Measurements from ENCODE around the gene USH2A.

Gene USH2A

DNA sequence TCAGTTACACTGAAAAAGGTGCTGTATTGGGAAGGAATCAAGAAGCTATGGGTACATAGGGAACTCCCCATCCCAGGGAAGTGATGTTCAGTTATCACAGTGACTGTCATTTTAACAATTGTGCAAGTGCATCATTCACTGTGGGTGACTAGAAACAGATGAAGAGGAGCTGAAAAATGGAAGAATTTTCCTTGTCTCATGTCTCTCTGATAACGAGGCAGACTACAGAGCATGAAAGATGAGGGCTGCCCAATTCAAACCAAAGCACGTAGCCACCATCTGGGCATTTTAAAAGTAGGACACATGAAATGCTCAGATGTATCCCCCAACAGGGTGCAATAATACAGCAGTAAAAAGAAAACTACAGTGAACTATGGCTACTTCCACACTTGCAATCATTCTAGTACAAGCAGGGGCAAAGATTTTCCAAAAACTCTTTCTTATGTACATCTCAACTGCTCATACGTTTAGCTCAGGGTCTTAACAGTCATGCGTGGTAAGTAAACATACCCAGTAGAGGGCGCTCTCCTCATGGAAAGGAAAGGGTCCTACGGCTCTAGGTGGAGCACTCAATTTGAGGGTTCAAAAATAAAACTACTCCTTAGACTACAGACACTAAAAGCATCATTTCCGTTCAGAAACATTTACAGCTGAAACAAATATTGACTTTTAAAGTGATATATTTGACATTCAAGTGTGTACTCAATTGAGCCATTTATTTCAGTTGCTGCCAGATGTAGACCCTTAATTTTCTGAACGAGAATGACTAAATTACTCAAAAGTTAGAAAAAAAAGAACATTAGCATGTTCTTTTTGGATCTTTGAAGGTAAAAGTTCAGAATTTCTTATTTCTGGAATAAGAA is 713.0 kb downstream of the USH2A start:
- POLR2A ChIA-PET: no interaction called here
- CTCF ChIA-PET: interaction anchor here (0.6 to 1.2 kb wide), 12 partner anchors 10 to 1586 kb away, joined by 3 to 6 read pairs (median 3); no protein-coding TSS in a partner anchor
- TF ChIP-seq FOXM1 (IDR thresholded peaks at IDR 0.05; ENCODE audit: borderline replicate concordance) (no peak), ELF4 (IDR thresholded peaks at IDR 0.05) (no peak), SP1 (IDR thresholded peaks at IDR 0.05) (no peak), FOXK2 (IDR thresholded peaks at IDR 0.05) (no peak), SUZ12 (IDR thresholded peaks at IDR 0.05) (no peak), FOXA1 (IDR thresholded peaks at IDR 0.05) (no peak), ZNF384 (IDR thresholded peaks at IDR 0.05) (no peak), BHLHE40 (IDR thresholded peaks at IDR 0.05; ENCODE audit: borderline replicate concordance) (no peak), ARNT (IDR thresholded peaks at IDR 0.05) (no peak), NFRKB (IDR thresholded peaks at IDR 0.05) (no peak), LEF1 (IDR thresholded peaks at IDR 0.05; ENCODE audit: borderline replicate concordance) (no peak)
- peak; percentile 66 for DNase-seq (ENCODE audit: extremely low spot score)

DNA sequence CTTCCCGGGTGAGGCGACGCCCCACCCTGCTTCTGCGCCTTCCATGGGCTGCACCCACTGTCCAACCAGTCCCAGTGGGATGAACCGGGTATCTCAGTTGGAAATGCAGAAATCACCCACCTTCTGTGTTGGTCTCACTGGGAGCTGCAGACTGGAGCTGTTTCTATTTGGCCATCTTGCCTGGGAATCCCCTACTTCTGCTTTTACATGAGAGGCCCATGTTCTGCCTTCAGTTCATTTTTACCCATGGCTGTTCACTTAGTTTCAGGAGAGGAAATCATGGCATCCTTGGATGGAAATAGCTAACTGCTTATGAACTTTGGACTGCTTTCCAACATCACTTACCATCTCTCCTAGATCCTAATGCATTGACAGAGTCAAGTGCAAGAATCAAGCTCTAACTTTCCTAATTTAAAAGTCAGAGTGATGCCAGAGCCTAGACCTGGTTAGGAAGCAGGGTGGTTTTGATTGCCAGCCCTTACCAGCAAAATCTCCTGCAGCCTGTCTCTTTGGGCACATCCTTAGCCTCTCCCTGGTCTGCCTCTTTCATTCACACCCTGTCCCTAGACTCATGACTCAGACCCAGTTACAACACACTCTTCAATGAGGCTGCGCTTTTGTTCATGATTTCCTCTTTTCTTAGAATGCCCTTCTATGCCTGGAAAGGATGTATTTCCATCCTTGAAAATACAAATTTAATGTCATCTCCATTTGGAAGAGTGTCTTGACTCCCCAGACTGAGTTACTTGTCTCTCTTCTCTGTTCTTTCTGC is 719.0 kb downstream of the USH2A start:
- DNase-seq (ENCODE audit: extremely low spot score): no peak
- POLR2A ChIA-PET: no interaction called here
- no peak for TF ChIP-seq BHLHE40 (IDR thresholded peaks at IDR 0.05; ENCODE audit: borderline replicate concordance)
- TF ChIP-seq SUZ12 (IDR thresholded peaks at IDR 0.05): no peak
- CTCF ChIA-PET: no interaction called here

DNA sequence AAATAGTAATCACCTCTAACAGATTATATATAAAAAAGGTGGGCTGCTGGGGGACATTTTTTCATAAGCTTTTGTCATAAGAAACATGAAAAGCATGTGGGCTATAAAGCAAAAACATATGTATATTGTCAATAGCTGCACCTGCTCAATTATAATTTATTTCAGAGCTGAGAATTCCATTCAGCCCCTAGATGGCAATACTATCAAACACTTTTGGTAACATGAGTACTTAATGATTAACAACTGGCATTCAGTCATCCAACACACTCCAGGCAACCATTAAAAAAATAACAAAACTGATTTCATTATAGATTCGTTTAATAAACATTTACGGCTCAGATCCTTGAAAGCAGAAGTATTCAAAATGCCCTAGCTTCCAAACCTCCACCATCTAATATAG is 741.0 kb downstream of the USH2A start:
- TF ChIP-seq HDGF (IDR thresholded peaks at IDR 0.05; ENCODE audit: borderline replicate concordance) (no peak), ZNF384 (IDR thresholded peaks at IDR 0.05) (no peak)
- ChIA-PET CTCF (no interaction called here), POLR2A (no interaction called here)
- DNase-seq (ENCODE audit: extremely low spot score): no peak

DNA sequence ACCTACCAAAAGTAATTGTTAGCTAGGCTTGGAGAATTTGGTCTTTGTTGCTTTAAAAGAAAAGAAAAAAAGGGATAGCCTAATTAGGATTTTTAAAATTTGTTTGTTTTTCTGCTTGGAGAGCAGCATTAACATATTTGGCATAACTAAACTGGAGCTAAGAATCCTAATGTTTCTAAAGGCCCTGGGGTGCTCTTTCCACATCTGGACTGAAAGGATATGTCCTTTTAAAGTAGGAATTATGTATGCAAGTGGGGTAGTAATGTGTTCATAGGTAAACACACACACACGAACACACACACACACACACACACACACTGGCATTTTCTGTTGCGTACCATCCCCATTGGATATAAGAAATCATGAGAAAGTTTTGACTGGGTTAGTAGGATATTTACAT is 742.2 kb downstream of the USH2A start:
- POLR2A ChIA-PET: no interaction called here
- DNase-seq (ENCODE audit: extremely low spot score): no peak
- CTCF ChIA-PET: no interaction called here
- TF ChIP-seq SUZ12 (IDR thresholded peaks at IDR 0.05): no peak
- TF ChIP-seq, protein P1, sequence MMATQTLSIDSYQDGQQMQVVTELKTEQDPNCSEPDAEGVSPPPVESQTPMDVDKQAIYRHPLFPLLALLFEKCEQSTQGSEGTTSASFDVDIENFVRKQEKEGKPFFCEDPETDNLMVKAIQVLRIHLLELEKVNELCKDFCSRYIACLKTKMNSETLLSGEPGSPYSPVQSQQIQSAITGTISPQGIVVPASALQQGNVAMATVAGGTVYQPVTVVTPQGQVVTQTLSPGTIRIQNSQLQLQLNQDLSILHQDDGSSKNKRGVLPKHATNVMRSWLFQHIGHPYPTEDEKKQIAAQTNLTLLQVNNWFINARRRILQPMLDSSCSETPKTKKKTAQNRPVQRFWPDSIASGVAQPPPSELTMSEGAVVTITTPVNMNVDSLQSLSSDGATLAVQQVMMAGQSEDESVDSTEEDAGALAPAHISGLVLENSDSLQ (IDR thresholded peaks at IDR 0.05): no peak
- TF ChIP-seq NFRKB (IDR thresholded peaks at IDR 0.05): no peak
- TF ChIP-seq HDGF (IDR thresholded peaks at IDR 0.05; ENCODE audit: borderline replicate concordance): no peak
- TF ChIP-seq TARDBP (IDR thresholded peaks at IDR 0.05): no peak
- no peak for TF ChIP-seq FOXM1 (IDR thresholded peaks at IDR 0.05; ENCODE audit: borderline replicate concordance)
- TF ChIP-seq ZNF384 (IDR thresholded peaks at IDR 0.05): no peak
- TF ChIP-seq SP1 (IDR thresholded peaks at IDR 0.05): no peak
- TF ChIP-seq CTBP1 (IDR thresholded peaks at IDR 0.05; ENCODE audit: borderline replicate concordance): no peak
- TF ChIP-seq FOXK2 (IDR thresholded peaks at IDR 0.05): no peak
- no peak for TF ChIP-seq FOXA1 (IDR thresholded peaks at IDR 0.05)
- no peak for TF ChIP-seq BHLHE40 (IDR thresholded peaks at IDR 0.05; ENCODE audit: borderline replicate concordance)

DNA sequence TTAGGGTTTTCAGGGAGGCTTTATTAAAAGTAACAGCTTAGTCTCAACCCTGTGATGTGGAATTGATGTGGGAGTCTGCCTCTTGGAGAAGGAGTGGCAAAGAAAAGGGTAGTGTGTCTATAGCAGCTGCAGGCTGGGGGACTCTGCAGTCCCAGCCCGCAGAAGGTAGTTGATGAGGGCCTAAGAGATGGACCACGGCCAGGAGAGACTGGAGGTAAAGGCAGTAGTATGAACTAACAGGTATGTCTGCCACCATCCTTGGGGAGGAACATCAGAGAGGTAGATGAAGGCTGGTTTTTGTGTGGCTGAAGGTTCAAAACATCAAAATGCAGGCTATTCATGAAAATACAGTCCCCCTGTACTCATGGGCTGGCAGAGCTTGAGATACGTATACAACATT is 744.0 kb downstream of the USH2A start:
- TF ChIP-seq, protein P1 (IDR thresholded peaks at IDR 0.05): no peak
- TF ChIP-seq CTBP1 (IDR thresholded peaks at IDR 0.05; ENCODE audit: borderline replicate concordance) (no peak), LEF1 (IDR thresholded peaks at IDR 0.05; ENCODE audit: borderline replicate concordance) (no peak), FOXK2 (IDR thresholded peaks at IDR 0.05) (no peak), FOXM1 (IDR thresholded peaks at IDR 0.05; ENCODE audit: borderline replicate concordance) (no peak), FOXA1 (IDR thresholded peaks at IDR 0.05) (no peak), L3MBTL2 (conservative IDR thresholded peaks at IDR 0.05) (no peak), NFRKB (IDR thresholded peaks at IDR 0.05) (no peak), ELF4 (IDR thresholded peaks at IDR 0.05) (no peak), TARDBP (IDR thresholded peaks at IDR 0.05) (no peak), ZNF384 (IDR thresholded peaks at IDR 0.05) (no peak), BHLHE40 (IDR thresholded peaks at IDR 0.05; ENCODE audit: borderline replicate concordance) (no peak), ARNT (IDR thresholded peaks at IDR 0.05) (no peak)
- POLR2A ChIA-PET: no interaction called here
- no peak for DNase-seq (ENCODE audit: extremely low spot score)
- CTCF ChIA-PET: no interaction called here

DNA sequence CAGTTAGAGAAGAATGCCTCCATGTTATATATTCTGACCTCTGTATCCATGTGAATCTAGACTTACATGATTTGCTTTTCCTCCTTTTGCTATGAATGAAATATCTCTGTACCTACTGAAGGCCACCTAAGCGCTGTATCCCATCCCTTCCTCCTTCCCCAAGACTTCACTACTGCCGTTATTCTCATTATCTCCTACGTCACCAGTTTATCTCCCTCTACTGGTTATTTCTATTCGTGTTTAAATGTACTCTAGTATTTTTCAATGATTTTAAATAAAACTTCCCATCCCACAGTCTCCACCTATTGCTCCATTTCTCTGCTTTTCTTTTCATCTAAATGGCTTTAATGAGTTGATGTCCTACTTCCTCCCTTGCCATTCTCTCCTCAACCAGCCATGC is 746.1 kb downstream of the USH2A start:
- POLR2A ChIA-PET: no interaction called here
- CTCF ChIA-PET: no interaction called here
- TF ChIP-seq NFRKB (IDR thresholded peaks at IDR 0.05): no peak
- no peak for TF ChIP-seq TARDBP (IDR thresholded peaks at IDR 0.05)
- TF ChIP-seq FOXM1 (IDR thresholded peaks at IDR 0.05; ENCODE audit: borderline replicate concordance): no peak
- DNase-seq (ENCODE audit: extremely low spot score): no peak

DNA sequence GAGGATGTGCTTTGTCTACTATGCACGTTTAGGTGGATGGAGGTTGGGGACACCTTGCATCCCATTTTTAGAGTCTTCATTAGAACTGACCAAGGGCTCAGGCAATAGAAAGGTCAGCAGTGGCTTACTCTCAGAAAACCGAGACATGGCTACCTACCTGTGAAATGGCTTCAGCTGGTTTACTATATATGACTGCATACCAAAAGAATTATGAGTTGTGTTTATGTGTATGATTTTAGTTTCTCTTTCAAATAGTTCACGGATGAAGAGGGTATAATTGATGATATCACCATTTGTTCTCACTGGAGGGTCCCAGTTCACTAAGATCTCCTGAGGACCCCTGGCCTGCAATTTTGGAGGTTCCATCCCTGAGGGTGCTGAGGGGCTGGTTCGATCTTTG is 749.3 kb downstream of the USH2A start:
- ChIA-PET CTCF (no interaction called here), POLR2A (no interaction called here)
- no peak for DNase-seq (ENCODE audit: extremely low spot score)
- TF ChIP-seq BHLHE40 (IDR thresholded peaks at IDR 0.05; ENCODE audit: borderline replicate concordance) (no peak), ZNF384 (IDR thresholded peaks at IDR 0.05) (no peak), ARNT (IDR thresholded peaks at IDR 0.05) (no peak), SUZ12 (IDR thresholded peaks at IDR 0.05) (no peak), CTBP1 (IDR thresholded peaks at IDR 0.05; ENCODE audit: borderline replicate concordance) (no peak), FOXA1 (IDR thresholded peaks at IDR 0.05) (no peak), LEF1 (IDR thresholded peaks at IDR 0.05; ENCODE audit: borderline replicate concordance) (no peak), FOXM1 (IDR thresholded peaks at IDR 0.05; ENCODE audit: borderline replicate concordance) (no peak), NFRKB (IDR thresholded peaks at IDR 0.05) (no peak), ELF4 (IDR thresholded peaks at IDR 0.05) (no peak), FOXK2 (IDR thresholded peaks at IDR 0.05) (no peak), HDGF (IDR thresholded peaks at IDR 0.05; ENCODE audit: borderline replicate concordance) (no peak), TARDBP (IDR thresholded peaks at IDR 0.05) (no peak), L3MBTL2 (conservative IDR thresholded peaks at IDR 0.05) (no peak)
- TF ChIP-seq, protein P1 (IDR thresholded peaks at IDR 0.05): no peak

Measured in HEK293T (cell line).